Panc1 (cell line): ENCODE measurements around the gene FYTTD1. TPM values are rescaled to one million over a fixed set of nuclear protein-coding genes. Genes with fewer than 3 reads are reported as not detected.

Source experiments
- ATAC-seq: fragments of 200-7000 bp; cut with Tn5 transposase; 2 replicates; pipeline ENCODE4 v1.9.1; 2020; ENCODE audit warnings: mild to moderate bottlenecking, moderate library complexity
- BruUV-seq: library from RNA; stranded (reverse); fragments of 400-500 nt; replicated peaks from 2 replicates; lab custom pipeline; 2021; lab: Mats Ljungman, UMichigan
- CTCF ChIA-PET: fragments of 300-600 bp; sonication (Branson Sonifier 250); formaldehyde crosslinking; loops from one replicate; lab custom pipeline; 2022; ENCODE audit warnings: antibody characterized with exemption; lab: Charles Lee
- POLR2A ChIA-PET: fragments of 300-600 bp; sonication (Branson Sonifier 250); formaldehyde crosslinking; loops from one replicate; lab custom pipeline; 2022; ENCODE audit warnings: antibody characterized with exemption; lab: Charles Lee
- DNase-seq: peaks from one replicate; pipeline ENCODE4 v3.0.0-alpha.2; 2010; ENCODE audit warnings: low read depth, low spot score
- H3K27ac ChIP-seq: 2 replicates; pipeline ENCODE4 v1.5.1; 2011; ENCODE audit warnings: mild to moderate bottlenecking, low read length, inconsistent platforms
- H3K27me3 ChIP-seq: fragments of 200-500 bp; sonication (Bioruptor generic); 2 replicates; pipeline ENCODE4 v1.6.0; 2014; ENCODE audit warnings: low read length, inconsistent platforms; ENCODE audit not compliant: control insufficient read depth, insufficient read depth
- H3K36me3 ChIP-seq: fragments of 200-500 bp; sonication (Bioruptor generic); 2 replicates; pipeline ENCODE4 v1.5.1; 2014; ENCODE audit warnings: inconsistent platforms, mild to moderate bottlenecking, low read length, moderate library complexity; ENCODE audit not compliant: control insufficient read depth, insufficient read depth
- H3K4me1 ChIP-seq: 2 replicates; pipeline ENCODE4 v1.5.1; 2011; ENCODE audit warnings: inconsistent platforms, mild to moderate bottlenecking, low read length, moderate library complexity; ENCODE audit not compliant: control insufficient read depth, insufficient read depth
- H3K4me3 ChIP-seq, 2 experiments: 2 replicates each; pipeline ENCODE4 v1.5.1; 2011 to 2012; ENCODE audit warnings: low read depth in 2 of 2, low read length in 2 of 2, mild to moderate bottlenecking in 2 of 2, inconsistent platforms in 1 of 2, moderate library complexity in 1 of 2
- H3K9me3 ChIP-seq: fragments of 200-500 bp; sonication (Bioruptor generic); 2 replicates; pipeline ENCODE4 v1.5.1; 2014; ENCODE audit warnings: low read depth, mild to moderate bottlenecking, inconsistent platforms, low read length, moderate library complexity; ENCODE audit not compliant: control insufficient read depth, insufficient read depth
- CTCF ChIP-seq: fragments of 450-650 bp; IDR thresholded peaks from 2 replicates; pipeline ENCODE4 v1.5.1; 2017; ENCODE audit warnings: mild to moderate bottlenecking
- POLR2AphosphoS5 ChIP-seq: IDR thresholded peaks from 2 replicates; pipeline ENCODE4 v1.6.1; 2012; ENCODE audit warnings: mild to moderate bottlenecking, low read depth, low read length, moderate library complexity
- REST ChIP-seq, 2 experiments: IDR thresholded peaks; 2 replicates each; pipeline ENCODE4 v1.6.1; 2011 to 2012; ENCODE audit warnings: low read depth in 2 of 2, control low read depth in 1 of 2, low read length in 1 of 2, mild to moderate bottlenecking in 1 of 2, moderate library complexity in 1 of 2; ENCODE audit not compliant: insufficient read depth in 1 of 2
- SIN3A ChIP-seq: IDR thresholded peaks from 2 replicates; pipeline ENCODE4 v1.6.1; 2012; ENCODE audit warnings: low read depth, mild to moderate bottlenecking, low read length, moderate library complexity, borderline replicate concordance; ENCODE audit not compliant: insufficient read depth
- TCF7L2 ChIP-seq: IDR thresholded peaks from 2 replicates; pipeline ENCODE4 v1.6.1; 2011; ENCODE audit warnings: mild to moderate bottlenecking, low read depth, low read length, inconsistent platforms
- in situ Hi-C: cut with HindIII; loops from 2 replicates; pipeline ENCODE4 v1.10.0; 2016; ENCODE audit warnings: low sequenced_read_pairs, low pct_unique_long_range_greater_than_20kb
- intact Hi-C: fragments of 100-400 bp; cut with micrococcal nuclease; formaldehyde crosslinking; loops from one replicate; pipeline ENCODE4 v1.10.0; 2022; ENCODE audit not compliant: unreplicated experiment
- total RNA-seq: library from RNA; stranded (reverse); gene quantifications from one replicate; pipeline ENCODE4 v1.2.1, GENCODE V29; 2021; ENCODE audit not compliant: unreplicated experiment

The FYTTD1 gene
- total RNA-seq, 1 experiment from 2014 or later: 77.8 TPM

GRCh38 chr3:197833930-197834715 is 84.4 kb downstream of the FYTTD1 start:
- Histone ChIP-seq H3K9me3 (no peaks in the 10 kb centered on the region), H3K27ac (no peak overlapping the region), H3K27me3 (no peaks in the 10 kb centered on the region), H3K4me1 (no peaks in the 10 kb centered on the region), H3K36me3 (peaks cover 68% of the 10 kb centered on the region), H3K4me3 (no peak overlapping the region)
- intact Hi-C loops: no loop called here
- TSS peak; percentile 33 for BruUV-seq
- CTCF ChIA-PET: no interaction called here
- DNase-seq (no peak), ATAC-seq (no peak)
- TF ChIP-seq TCF7L2 (no peak), CTCF (no peak), POLR2AphosphoS5 (no peak)
- POLR2A ChIA-PET: no interaction called here
- in situ Hi-C loops: no loop called here

- in situ Hi-C loops (no loop called here), intact Hi-C loops (no loop called here)
- DNase-seq (no peak), ATAC-seq (no peak)
- H3K9me3 ChIP-seq: no peaks in the 10 kb centered on the region
- no TSS peak for BruUV-seq
- TF ChIP-seq SIN3A (no peak), REST (IDR thresholded peaks at IDR 0.05; ENCODE audit: insufficient read depth in 1 of 2, low read depth in 2 of 2, low read length in 1 of 2) (no peak), TCF7L2 (no peak), CTCF (no peak), POLR2AphosphoS5 (no peak)
- ChIA-PET POLR2A (no interaction called here), CTCF (no interaction called here)
- H3K36me3 ChIP-seq: peaks cover 64% of the 10 kb centered on the region
- H3K27ac ChIP-seq: no peak overlapping the region
- no peaks in the 10 kb centered on the region for H3K27me3 ChIP-seq
- no peak overlapping the region for H3K4me3 ChIP-seq
- H3K4me1 ChIP-seq: no peaks in the 10 kb centered on the region
Measured at GRCh38 chr3:197835509-197835908, 85.8 kb downstream of the FYTTD1 start.
